ENCODE results near the gene CDH13. TPM values are rescaled to one million over a fixed set of nuclear protein-coding genes. Genes with fewer than 3 reads are reported as not detected.

CDH13 gene
- total and polyA plus RNA-seq, 2 donors (not counting 3 experiments of a cell fraction or from before 2014, with no cell fraction given): 96.6 to 124 TPM

DNA sequence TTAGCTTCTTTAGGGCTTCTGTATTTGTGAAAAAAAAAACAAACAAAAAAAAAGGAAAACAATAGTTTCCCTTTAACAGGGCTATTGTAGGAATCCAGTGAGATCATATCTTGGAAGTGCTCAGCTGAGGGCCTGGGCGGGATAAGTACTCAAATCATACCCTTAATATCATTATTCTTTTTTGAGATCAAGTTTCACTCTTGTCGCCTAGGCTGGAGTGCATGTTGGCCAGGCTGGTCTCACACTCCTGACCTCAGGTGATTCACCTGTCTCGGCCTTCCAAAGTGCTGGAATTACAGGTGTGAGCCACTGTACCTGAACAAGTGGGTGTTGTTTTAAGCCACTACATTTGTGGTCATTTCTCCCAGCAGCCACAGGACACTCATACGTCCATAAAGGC is 87.0 kb downstream of the CDH13 start:
- Histone ChIP-seq H3K27ac (ENCODE audit: insufficient read depth, low read depth, low read length) (no peak overlapping the region), H3K4me3 (replicated peaks in 1 of 3; ENCODE audit: insufficient read depth in 1 of 3, low read depth in 1 of 3, low read length in 3 of 3) (no peak overlapping the region), H2AFZ (ENCODE audit: low read depth, low read length) (no peak overlapping the region), H3K36me3 (ENCODE audit: control insufficient read depth in 2 of 2, extremely low read depth in 1 of 2, insufficient read depth in 2 of 2, low read length in 2 of 2) (peaks cover 2 to 3% of the 10 kb centered on the region in 2 experiments), H4K20me1 (replicated peaks; ENCODE audit: control insufficient read depth, extremely low read depth, insufficient read depth, low read length) (no peaks in the 10 kb centered on the region), H3K9me3 (replicated peaks; ENCODE audit: control insufficient read depth, insufficient read depth, low read length) (no peaks in the 10 kb centered on the region), H3K9ac (replicated peaks; ENCODE audit: extremely low read depth, insufficient read depth, low read length) (no peak overlapping the region), H3K4me2 (ENCODE audit: insufficient read depth, low read length) (no peak overlapping the region), H3K4me1 (ENCODE audit: control insufficient read depth, extremely low read depth, insufficient read depth, low read length) (peaks cover 7% of the 10 kb centered on the region), H3K79me2 (ENCODE audit: control insufficient read depth, insufficient read depth, low read length) (no peaks in the 10 kb centered on the region), H3K9me1 (replicated peaks; ENCODE audit: control insufficient read depth, extremely low read depth, insufficient read depth, low read length) (no peaks in the 10 kb centered on the region), H3K27me3 (ENCODE audit: control insufficient read depth in 2 of 2, insufficient read depth in 2 of 2, low read length in 2 of 2) (no peaks in the 10 kb centered on the region)
- CTCF ChIA-PET: interaction anchor here (1.0 to 1.9 kb wide), 5 partner anchors 15 to 733 kb away, joined by 3 to 7 read pairs (median 4); no protein-coding TSS in a partner anchor
- POLR2A ChIA-PET: no interaction called here
- BruUV-seq (replicated peaks): no TSS peak
- TF ChIP-seq, protein P1, sequence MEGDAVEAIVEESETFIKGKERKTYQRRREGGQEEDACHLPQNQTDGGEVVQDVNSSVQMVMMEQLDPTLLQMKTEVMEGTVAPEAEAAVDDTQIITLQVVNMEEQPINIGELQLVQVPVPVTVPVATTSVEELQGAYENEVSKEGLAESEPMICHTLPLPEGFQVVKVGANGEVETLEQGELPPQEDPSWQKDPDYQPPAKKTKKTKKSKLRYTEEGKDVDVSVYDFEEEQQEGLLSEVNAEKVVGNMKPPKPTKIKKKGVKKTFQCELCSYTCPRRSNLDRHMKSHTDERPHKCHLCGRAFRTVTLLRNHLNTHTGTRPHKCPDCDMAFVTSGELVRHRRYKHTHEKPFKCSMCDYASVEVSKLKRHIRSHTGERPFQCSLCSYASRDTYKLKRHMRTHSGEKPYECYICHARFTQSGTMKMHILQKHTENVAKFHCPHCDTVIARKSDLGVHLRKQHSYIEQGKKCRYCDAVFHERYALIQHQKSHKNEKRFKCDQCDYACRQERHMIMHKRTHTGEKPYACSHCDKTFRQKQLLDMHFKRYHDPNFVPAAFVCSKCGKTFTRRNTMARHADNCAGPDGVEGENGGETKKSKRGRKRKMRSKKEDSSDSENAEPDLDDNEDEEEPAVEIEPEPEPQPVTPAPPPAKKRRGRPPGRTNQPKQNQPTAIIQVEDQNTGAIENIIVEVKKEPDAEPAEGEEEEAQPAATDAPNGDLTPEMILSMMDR (IDR thresholded peaks at IDR 0.05; ENCODE audit: extremely low read depth in 1 of 2, insufficient read depth in 1 of 2, low read depth in 1 of 2, low read length in 2 of 2): no peak
- TF ChIP-seq GATA2 (IDR thresholded peaks at IDR 0.05; ENCODE audit: insufficient read depth, insufficient read length, low read depth, low read length): no peak
- TF ChIP-seq EZH2 (IDR thresholded peaks at IDR 0.05; ENCODE audit: borderline replicate concordance, low read depth, low read length, severe bottlenecking): no peak
- no peak for TF ChIP-seq MYC (IDR thresholded peaks at IDR 0.05; ENCODE audit: low read depth, low read length)
- FAIRE-seq (no peak), DNase-seq (ENCODE audit: low read depth, low spot score) (no peak)
- dilution Hi-C loops (cut with MboI; ENCODE audit: extremely low pct_ligation_motif_present, low sequenced_read_pairs) (no loop called here), intact Hi-C loops (cut with micrococcal nuclease) (no loop called here)

- DNase-seq (ENCODE audit: low read depth, low spot score) (no peak), FAIRE-seq (no peak)
- ChIA-PET POLR2A (no interaction called here), CTCF (interaction anchor here (0.8 to 1.6 kb wide), 3 partner anchors 12 to 74 kb away, joined by 3 to 7 read pairs (median 4); no protein-coding TSS in a partner anchor)
- H3K27ac ChIP-seq (ENCODE audit: insufficient read depth, low read depth, low read length): no peak overlapping the region
- H3K79me2 ChIP-seq (ENCODE audit: control insufficient read depth, insufficient read depth, low read length): no peaks in the 10 kb centered on the region
- BruUV-seq (replicated peaks): no TSS peak
- TF ChIP-seq, protein P1 (IDR thresholded peaks at IDR 0.05; ENCODE audit: extremely low read depth in 1 of 2, insufficient read depth in 1 of 2, low read depth in 1 of 2, low read length in 2 of 2): no peak
- TF ChIP-seq EZH2 (IDR thresholded peaks at IDR 0.05; ENCODE audit: borderline replicate concordance, low read depth, low read length, severe bottlenecking) (no peak), JUN (IDR thresholded peaks at IDR 0.05; ENCODE audit: borderline replicate concordance, insufficient read depth, insufficient read length, low read depth) (no peak), POLR2A (IDR thresholded peaks at IDR 0.05; ENCODE audit: low read depth, low read length) (no peak), FOS (IDR thresholded peaks at IDR 0.05; ENCODE audit: borderline replicate concordance, insufficient read depth, low read length) (no peak), GATA2 (IDR thresholded peaks at IDR 0.05; ENCODE audit: insufficient read depth, insufficient read length, low read depth, low read length) (no peak), MYC (IDR thresholded peaks at IDR 0.05; ENCODE audit: low read depth, low read length) (no peak), POLR2AphosphoS5 (IDR thresholded peaks at IDR 0.05; ENCODE audit: insufficient read depth, low read depth, low read length) (no peak)
- TF ChIP-seq, protein P2, sequence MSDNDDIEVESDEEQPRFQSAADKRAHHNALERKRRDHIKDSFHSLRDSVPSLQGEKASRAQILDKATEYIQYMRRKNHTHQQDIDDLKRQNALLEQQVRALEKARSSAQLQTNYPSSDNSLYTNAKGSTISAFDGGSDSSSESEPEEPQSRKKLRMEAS (IDR thresholded peaks at IDR 0.05; ENCODE audit: insufficient read depth, insufficient read length): no peak
- H3K27me3 ChIP-seq (ENCODE audit: control insufficient read depth in 2 of 2, insufficient read depth in 2 of 2, low read length in 2 of 2): no peaks in the 10 kb centered on the region
- no peak overlapping the region for H3K9ac ChIP-seq (replicated peaks; ENCODE audit: extremely low read depth, insufficient read depth, low read length)
- peaks cover 7% of the 10 kb centered on the region for H3K4me1 ChIP-seq (ENCODE audit: control insufficient read depth, extremely low read depth, insufficient read depth, low read length)
- H2AFZ ChIP-seq (ENCODE audit: low read depth, low read length): no peak overlapping the region
- H3K4me3 ChIP-seq (replicated peaks in 1 of 3; ENCODE audit: insufficient read depth in 1 of 3, low read depth in 1 of 3, low read length in 3 of 3): no peak overlapping the region
- peaks cover 2 to 3% of the 10 kb centered on the region in 2 experiments for H3K36me3 ChIP-seq (ENCODE audit: control insufficient read depth in 2 of 2, extremely low read depth in 1 of 2, insufficient read depth in 2 of 2, low read length in 2 of 2)
- H3K9me3 ChIP-seq (replicated peaks; ENCODE audit: control insufficient read depth, insufficient read depth, low read length): no peaks in the 10 kb centered on the region
- H3K4me2 ChIP-seq (ENCODE audit: insufficient read depth, low read length): no peak overlapping the region
- no peaks in the 10 kb centered on the region for H4K20me1 ChIP-seq (replicated peaks; ENCODE audit: control insufficient read depth, extremely low read depth, insufficient read depth, low read length)
- H3K9me1 ChIP-seq (replicated peaks; ENCODE audit: control insufficient read depth, extremely low read depth, insufficient read depth, low read length): no peaks in the 10 kb centered on the region
- intact Hi-C loops (cut with micrococcal nuclease) (no loop called here), dilution Hi-C loops (cut with MboI; ENCODE audit: extremely low pct_ligation_motif_present, low sequenced_read_pairs) (no loop called here)
Measured at GRCh38 chr16:82715160-82715559, 88.4 kb downstream of the CDH13 start.

All from endothelial cell of umbilical vein (primary cell).